DMS153 (cell line): ENCODE data around the gene ICAM5.
A peak's percentile ranks its signal among the peaks of the same experiment; 100 is the strongest.
"Not testable (repeated sequence)": the region's sequence is repeated elsewhere in the genome, so short reads cannot be mapped to it uniquely, and the experiment has no call there.

Experiments used
- DNase-seq: peaks from one replicate; lab custom pipeline; 2025; lab: John Stamatoyannopoulos, UW

Gene ICAM5

GRCh38 chr19:10270616-10271394 lies 18.9 kb upstream of the ICAM5 start, which contains the start of gene ICAM1:
TSS of gene ICAM1 (plus strand) at chr19:10271120. CDS start at chr19:10271160, 40 bp downstream.
- DNase-seq = peak; percentile 52

DNA sequence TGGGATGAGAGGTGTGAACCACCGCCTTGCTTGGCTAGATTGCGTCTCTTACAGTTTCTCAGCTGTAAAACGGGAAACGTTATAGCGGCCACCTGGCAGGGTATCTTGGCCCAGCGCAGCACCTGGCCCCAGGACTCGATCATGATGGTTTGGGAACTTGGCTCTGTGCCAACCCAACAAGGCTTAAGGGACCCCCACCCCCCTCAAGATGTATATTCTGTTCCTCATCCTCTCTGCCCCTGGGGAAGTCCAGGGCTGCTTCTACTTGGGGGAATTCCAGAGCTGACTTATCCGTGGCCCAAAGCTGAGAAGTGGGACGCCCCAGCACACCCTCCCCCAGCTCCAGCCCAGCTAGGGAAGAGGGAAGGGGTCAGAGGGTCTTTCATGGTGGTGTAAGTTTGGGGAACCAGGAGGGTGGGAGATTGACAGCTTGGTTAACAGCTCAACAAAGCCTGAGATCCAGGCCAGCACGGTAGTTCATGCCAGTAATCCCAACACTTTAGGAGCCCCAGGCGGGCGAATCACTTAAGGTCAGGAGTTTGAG lies 18.1 kb upstream of the ICAM5 start:
- no peak for DNase-seq

DNA sequence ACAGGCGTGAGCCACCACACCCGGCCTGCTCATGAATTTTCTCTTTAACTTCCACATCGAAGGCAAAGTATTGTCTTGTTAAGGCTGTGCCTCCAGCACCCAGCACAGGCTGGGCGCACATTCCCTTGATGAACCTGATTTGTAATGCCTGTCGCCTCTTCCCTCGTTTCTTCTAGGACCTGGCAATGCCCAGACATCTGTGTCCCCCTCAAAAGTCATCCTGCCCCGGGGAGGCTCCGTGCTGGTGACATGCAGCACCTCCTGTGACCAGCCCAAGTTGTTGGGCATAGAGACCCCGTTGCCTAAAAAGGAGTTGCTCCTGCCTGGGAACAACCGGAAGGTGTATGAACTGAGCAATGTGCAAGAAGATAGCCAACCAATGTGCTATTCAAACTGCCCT lies 15.2 kb upstream of the ICAM5 start:
- no peak for DNase-seq

DNA sequence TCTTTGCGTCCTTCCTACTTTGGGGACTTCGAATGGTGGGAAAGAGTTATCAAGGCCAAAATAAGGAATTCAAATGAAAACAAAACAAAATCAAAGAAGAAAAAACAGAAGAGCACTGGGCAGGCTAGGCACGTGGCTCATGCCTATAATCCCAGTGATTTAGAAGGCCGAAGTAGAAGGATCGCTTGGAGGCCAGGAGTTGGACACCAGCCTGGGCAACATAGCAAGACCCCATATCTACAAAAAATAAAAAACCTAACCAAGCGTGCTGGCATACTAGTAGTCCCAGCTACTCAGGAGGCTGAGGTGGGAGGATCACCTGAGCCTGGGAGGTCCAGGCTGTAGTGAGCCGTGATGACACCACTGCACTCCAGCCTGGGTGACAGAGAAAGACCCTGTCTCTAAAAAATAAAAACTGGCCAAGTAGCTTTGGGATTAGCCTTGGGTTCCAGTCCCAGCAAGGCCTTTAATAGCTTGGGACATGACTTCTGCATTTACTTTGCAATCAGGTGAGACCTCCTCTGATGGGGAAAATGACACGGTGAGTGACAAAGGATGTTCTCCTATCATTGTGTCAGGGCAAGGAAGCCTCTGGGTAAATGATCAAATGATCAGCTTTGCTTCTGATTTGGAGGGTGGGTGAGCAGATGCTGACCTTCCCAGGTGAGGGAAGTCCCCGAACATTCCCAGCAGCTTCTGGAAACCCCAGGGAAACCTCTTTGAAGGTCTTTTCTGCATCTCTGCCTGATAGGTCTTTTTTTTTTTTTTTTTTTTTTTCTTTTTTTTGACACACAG lies 11.8 kb upstream of the ICAM5 start:
- no peak for DNase-seq

GRCh38 chr19:10278935-10279334 lies 10.8 kb upstream of the ICAM5 start:
- no peak for DNase-seq

DNA sequence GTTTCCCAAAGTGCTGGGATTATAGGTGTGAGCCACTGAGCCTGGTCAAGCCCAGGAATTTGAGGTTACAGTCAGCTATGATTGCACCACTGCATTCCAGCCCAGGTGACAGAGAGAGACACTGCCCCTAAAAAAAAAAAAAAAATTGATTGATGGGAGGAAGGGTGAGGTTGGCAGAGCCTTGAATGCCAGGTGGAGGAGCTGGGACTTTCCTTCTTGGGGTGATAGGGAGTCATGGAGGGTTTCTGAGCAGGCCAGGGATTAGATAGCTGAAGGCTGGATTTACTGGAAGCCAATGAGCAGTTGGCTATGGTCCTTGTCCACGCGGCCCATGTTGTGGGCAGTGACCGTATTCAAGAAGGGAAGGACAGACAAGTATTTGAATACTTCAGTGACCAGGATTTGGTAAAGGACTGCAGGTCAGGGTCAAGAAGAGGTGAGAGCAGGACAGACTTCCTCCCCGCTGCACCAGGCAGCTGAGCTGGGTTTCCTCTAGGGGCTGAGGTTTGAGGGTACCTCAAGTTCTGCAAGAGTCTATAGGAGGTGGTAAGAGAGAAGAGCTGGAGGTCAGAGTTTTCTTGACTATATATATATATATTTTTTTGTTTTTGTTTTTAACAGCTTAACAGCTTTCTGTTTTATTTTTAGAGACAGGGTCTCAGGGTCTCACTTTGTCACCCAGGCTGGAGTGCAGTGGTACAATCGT lies 9.9 kb upstream of the ICAM5 start:
- DNase-seq = no peak

DNA sequence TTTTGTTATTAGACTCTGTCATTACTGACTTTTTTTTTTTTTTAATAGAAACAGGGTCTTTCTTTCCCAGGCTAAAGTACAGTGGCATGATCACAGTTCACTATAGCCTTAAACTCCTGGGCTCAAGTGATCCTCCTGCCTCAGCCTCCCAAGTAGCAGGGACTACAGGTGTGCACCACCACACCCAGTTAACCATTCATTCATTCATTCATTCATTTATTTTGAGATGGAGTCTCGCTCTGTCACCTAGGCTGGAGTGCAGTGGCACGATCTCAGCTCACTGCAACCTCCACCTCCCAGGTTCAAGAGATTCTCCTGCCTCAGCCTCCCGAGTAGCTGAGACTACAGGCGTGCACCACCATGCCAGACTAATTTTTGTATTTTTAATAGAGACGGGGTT lies 7.7 kb upstream of the ICAM5 start:
- DNase-seq = not testable (repeated sequence)

DNA sequence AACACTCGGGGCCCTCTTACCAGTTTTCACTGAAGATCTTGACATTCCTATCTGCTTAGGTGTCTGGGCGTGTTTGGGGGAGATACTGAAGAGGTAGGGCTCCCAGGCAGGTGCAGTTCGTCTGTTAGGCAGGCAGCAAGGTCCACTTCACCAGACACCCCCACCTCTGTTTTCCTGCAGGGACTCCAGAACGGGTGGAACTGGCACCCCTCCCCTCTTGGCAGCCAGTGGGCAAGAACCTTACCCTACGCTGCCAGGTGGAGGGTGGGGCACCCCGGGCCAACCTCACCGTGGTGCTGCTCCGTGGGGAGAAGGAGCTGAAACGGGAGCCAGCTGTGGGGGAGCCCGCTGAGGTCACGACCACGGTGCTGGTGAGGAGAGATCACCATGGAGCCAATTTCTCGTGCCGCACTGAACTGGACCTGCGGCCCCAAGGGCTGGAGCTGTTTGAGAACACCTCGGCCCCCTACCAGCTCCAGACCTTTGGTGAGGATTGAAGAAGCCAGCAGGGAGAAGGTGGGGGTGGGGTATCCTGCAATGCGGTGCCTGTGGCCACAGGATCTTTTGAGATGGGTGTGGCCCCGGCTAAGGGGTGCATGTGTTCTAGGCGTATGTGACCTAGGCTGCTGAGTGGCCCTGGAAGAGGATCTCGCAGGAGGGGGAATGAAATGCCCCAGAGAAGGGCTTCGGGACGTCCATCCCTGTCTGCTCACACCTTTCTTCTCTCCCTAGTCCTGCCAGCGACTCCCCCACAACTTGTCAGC lies 6.3 kb upstream of the ICAM5 start:
- no peak for DNase-seq

DNA sequence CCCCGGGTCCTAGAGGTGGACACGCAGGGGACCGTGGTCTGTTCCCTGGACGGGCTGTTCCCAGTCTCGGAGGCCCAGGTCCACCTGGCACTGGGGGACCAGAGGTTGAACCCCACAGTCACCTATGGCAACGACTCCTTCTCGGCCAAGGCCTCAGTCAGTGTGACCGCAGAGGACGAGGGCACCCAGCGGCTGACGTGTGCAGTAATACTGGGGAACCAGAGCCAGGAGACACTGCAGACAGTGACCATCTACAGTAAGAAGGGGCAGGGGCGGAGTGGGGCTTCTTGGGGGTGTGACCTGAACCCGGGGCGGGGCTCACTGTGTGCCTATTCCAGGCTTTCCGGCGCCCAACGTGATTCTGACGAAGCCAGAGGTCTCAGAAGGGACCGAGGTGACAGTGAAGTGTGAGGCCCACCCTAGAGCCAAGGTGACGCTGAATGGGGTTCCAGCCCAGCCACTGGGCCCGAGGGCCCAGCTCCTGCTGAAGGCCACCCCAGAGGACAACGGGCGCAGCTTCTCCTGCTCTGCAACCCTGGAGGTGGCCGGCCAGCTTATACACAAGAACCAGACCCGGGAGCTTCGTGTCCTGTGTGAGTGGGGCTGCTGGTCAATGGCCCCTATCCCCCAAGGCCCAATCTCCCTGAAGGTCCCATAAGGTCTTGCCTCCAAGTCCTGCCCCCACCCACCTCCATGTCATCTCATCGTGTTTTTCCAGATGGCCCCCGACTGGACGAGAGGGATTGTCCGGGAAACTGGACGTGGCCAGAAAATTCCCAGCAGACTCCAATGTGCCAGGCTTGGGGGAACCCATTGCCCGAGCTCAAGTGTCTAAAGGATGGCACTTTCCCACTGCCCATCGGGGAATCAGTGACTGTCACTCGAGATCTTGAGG lies 5.4 kb upstream of the ICAM5 start:
- DNase-seq = no peak

DNA sequence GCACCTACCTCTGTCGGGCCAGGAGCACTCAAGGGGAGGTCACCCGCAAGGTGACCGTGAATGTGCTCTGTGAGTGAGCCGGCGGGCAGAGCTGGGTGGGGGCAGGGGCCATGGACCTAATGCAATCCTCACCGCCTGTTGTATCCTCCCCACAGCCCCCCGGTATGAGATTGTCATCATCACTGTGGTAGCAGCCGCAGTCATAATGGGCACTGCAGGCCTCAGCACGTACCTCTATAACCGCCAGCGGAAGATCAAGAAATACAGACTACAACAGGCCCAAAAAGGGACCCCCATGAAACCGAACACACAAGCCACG lies 4.8 kb upstream of the ICAM5 start:
- no peak for DNase-seq

DNA sequence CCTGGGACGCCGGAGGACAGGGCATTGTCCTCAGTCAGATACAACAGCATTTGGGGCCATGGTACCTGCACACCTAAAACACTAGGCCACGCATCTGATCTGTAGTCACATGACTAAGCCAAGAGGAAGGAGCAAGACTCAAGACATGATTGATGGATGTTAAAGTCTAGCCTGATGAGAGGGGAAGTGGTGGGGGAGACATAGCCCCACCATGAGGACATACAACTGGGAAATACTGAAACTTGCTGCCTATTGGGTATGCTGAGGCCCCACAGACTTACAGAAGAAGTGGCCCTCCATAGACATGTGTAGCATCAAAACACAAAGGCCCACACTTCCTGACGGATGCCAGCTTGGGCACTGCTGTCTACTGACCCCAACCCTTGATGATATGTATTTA lies 4.4 kb upstream of the ICAM5 start:
- no peak for DNase-seq

- DNase-seq = no peak
Measured at GRCh38 chr19:10286803-10287737, 2.7 kb upstream of the ICAM5 start, which contains the start of gene ICAM4. TSS of gene ICAM4 (plus strand) at chr19:10286955. CDS start at chr19:10287013, 58 bp downstream.

DNA sequence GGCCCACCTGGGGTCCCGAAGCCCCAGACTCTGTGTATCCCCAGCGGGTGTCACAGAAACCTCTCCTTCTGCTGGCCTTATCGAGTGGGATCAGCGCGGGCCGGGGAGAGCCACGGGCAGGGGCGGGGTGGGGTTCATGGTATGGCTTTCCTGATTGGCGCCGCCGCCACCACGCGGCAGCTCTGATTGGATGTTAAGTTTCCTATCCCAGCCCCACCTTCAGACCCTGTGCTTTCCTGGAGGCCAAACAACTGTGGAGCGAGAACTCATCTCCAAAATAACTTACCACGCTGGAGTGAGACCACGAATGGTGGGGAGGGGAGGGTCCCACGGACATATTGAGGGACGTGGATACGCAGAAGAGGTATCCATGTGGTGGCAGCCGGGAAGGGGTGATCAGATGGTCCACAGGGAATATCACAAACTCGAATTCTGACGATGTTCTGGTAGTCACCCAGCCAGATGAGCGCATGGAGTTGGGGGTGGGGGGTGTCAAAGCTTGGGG lies 1.0 kb upstream of the ICAM5 start:
- no peak for DNase-seq

DNA sequence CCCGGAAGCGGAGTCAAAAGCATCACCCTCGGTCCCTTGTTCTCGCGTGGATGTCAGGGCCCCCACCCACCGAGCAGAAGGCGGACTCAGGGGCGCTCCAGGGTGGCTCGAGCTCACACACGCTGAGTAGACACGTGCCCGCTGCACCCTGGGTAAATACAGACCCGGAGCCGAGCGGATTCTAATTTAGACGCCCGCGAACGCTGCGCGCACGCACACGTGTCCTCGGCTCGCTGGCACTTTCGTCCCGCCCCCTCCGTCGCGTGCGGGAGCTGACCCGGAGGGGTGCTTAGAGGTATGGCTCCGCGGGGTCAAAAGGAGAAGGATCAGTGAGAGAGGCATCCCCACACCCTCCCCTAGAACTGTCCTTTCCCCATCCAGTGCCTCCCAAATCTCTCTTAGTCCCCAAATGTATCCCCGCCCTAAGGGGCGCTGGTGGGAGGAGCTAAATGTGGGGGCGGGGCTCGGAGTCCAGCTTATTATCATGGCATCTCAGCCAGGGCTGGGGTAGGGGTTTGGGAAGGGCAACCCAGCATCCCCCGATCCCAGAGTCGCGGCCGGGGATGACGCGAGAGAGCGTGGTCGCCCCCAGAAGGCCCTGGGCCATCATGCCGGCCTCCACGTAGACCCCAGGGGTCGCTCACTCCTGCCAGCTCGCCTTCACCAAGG lies 451 bp upstream of the ICAM5 start:
- DNase-seq = peak; percentile 25

DNA sequence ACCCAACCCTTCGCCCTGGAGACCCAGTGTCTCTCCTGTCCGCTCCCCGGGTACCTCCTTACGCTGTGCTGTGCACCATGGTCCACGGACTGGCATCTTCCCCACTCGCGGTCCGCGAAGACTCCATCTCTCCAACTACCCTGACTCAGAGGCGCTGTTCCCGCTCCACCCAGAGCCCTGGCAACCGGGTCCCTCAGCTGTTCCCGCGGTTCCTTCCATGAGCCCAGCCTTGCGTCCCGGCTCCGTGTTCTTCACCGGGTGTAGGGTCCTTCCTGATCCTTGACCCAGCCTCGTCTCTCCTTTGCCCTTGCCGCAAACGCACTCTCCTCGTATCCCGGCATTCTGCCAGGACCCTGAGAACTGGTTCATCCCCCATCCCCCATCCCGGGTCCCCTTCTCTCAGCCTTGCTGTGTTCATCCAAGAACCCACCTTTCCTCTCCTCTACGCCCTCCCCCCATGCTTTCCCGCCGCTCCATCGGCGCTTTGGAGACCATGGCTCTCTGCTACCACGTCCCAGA lies 664 bp downstream of the ICAM5 start:
- no peak for DNase-seq

DNA sequence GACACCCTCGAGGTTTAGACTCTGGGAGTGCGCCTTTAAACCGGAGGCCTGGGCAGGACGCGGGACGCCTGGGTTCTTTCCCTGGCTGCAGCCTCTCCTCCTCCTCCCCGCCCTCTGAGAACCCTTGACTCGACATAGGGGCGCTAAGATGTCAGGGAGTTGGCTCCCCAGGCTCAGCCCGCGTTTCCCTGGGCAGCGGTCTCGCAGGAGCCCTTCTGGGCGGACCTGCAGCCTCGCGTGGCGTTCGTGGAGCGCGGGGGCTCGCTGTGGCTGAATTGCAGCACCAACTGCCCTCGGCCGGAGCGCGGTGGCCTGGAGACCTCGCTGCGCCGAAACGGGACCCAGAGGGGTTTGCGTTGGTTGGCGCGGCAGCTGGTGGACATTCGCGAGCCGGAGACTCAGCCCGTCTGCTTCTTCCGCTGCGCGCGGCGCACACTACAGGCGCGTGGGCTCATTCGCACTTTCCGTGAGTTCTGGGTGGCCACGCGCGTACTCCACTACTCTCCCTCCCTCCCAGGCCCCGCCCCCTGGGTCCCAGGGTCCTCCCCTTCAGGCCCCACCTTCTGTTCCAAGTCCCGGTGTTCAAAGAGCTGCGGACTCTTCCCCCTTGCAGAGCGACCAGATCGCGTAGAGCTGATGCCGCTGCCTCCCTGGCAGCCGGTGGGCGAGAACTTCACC lies 1.3 kb downstream of the ICAM5 start:
- no peak for DNase-seq

GRCh38 chr19:10291554-10292205 lies 1.9 kb downstream of the ICAM5 start:
- no peak for DNase-seq
